Neural progenitor cell (in vitro differentiated cells): Measurements from ENCODE around the gene STK38L. TPM values are rescaled to one million over a fixed set of nuclear protein-coding genes. Genes with fewer than 3 reads are reported as not detected.

Experiments
- DNase-seq: peaks from one replicate; pipeline ENCODE4 v3.0.0-alpha.2; 2016; ENCODE audit warnings: low spot score
- H2AFZ ChIP-seq: fragments of 200-600 bp; sonication (generic); replicated peaks from 2 replicates; pipeline ENCODE4 v1.6.1; 2016; ENCODE audit warnings: antibody characterized with exemption
- H3F3A ChIP-seq: fragments of 200-600 bp; sonication (generic); 2 replicates; pipeline ENCODE4 v1.6.1; 2016; ENCODE audit warnings: antibody characterized with exemption, low read depth
- H3K27ac ChIP-seq: fragments of 200-600 bp; sonication (generic); 2 replicates; pipeline ENCODE4 v1.5.1; 2016; ENCODE audit warnings: mild to moderate bottlenecking
- H3K27me3 ChIP-seq: fragments of 200-600 bp; sonication (generic); 2 replicates; pipeline ENCODE4 v1.6.1; 2016; ENCODE audit warnings: mild to moderate bottlenecking, moderate library complexity
- H3K36me3 ChIP-seq: fragments of 200-600 bp; sonication (generic); 2 replicates; pipeline ENCODE4 v1.5.1; 2016
- H3K4me1 ChIP-seq: fragments of 200-600 bp; sonication (generic); 2 replicates; pipeline ENCODE4 v1.6.1; 2016; ENCODE audit warnings: mixed run types
- H3K4me2 ChIP-seq: fragments of 200-600 bp; sonication (generic); 2 replicates; pipeline ENCODE4 v1.6.1; 2016
- H3K4me3 ChIP-seq: fragments of 200-600 bp; sonication (generic); 2 replicates; pipeline ENCODE4 v1.5.1; 2016
- H3K79me2 ChIP-seq: fragments of 200-600 bp; sonication (generic); 2 replicates; pipeline ENCODE4 v1.6.1; 2016; ENCODE audit warnings: low read depth
- H3K9ac ChIP-seq: fragments of 200-600 bp; sonication (generic); 2 replicates; pipeline ENCODE4 v1.6.1; 2016
- H3K9me3 ChIP-seq: fragments of 200-600 bp; sonication (generic); 2 replicates; pipeline ENCODE4 v1.5.1; 2016; ENCODE audit warnings: low read depth
- H4K20me1 ChIP-seq: fragments of 200-600 bp; sonication (generic); 2 replicates; pipeline ENCODE4 v1.6.1; 2016; ENCODE audit warnings: low read depth
- H3K27ac Mint-ChIP-seq: 3 replicates; pipeline ENCODE4 v1.8.0; 2021; ENCODE audit warnings: mixed read lengths
- H3K27me3 Mint-ChIP-seq: 2 replicates; pipeline ENCODE4 v1.8.0; 2022; ENCODE audit warnings: low read depth, mild to moderate bottlenecking, inconsistent platforms, moderate library complexity, mixed read lengths; ENCODE audit not compliant: insufficient read depth
- H3K36me3 Mint-ChIP-seq: 3 replicates; pipeline ENCODE4 v1.8.0; 2021; ENCODE audit warnings: mixed read lengths
- H3K4me1 Mint-ChIP-seq: 3 replicates; pipeline ENCODE4 v1.8.0; 2021; ENCODE audit warnings: mixed read lengths
- H3K4me3 Mint-ChIP-seq: 3 replicates; pipeline ENCODE4 v1.8.0; 2021; ENCODE audit warnings: mild to moderate bottlenecking, moderate library complexity, mixed read lengths
- H3K9me3 Mint-ChIP-seq: 3 replicates; pipeline ENCODE4 v1.8.0; 2020; ENCODE audit warnings: mixed read lengths
- EZH2 ChIP-seq: fragments of 200-600 bp; sonication (generic); IDR thresholded peaks from 2 replicates; pipeline ENCODE4 v1.6.1; 2017; ENCODE audit warnings: antibody characterized with exemption, mild to moderate bottlenecking, moderate library complexity
- EZH2phosphoT487 ChIP-seq: fragments of 200-600 bp; sonication (generic); IDR thresholded peaks from 2 replicates; pipeline ENCODE4 v1.6.1; 2017; ENCODE audit warnings: antibody characterized with exemption
- total RNA-seq: library from RNA; depleted of rRNA; stranded (reverse); fragments of >200 nt; gene quantifications from 2 replicates; pipeline ENCODE4 v1.2.3, GENCODE V29; 2015; ENCODE audit warnings: low replicate concordance
- TF ChIP-seq, protein P1 (sequence below): fragments of 200-600 bp; sonication (generic); IDR thresholded peaks from 2 replicates; pipeline ENCODE4 v1.5.1; 2017; ENCODE audit warnings: antibody characterized with exemption, mild to moderate bottlenecking

Gene STK38L
- total RNA-seq, 1 donor from 2014 or later = 62.6 TPM

GRCh38 chr12:27367078-27367477, 123.0 kb downstream of the STK38L start:
- Mint-ChIP-seq H3K4me3 (no peak overlapping the region), H3K9me3 (no peaks in the 10 kb centered on the region), H3K4me1 (no peaks in the 10 kb centered on the region), H3K36me3 (peaks cover 4% of the 10 kb centered on the region), H3K27me3 (no peaks in the 10 kb centered on the region), H3K27ac (no peak overlapping the region)
- no peak overlapping the region for H2AFZ ChIP-seq
- H3K4me1 ChIP-seq = no peaks in the 10 kb centered on the region
- no peaks in the 10 kb centered on the region for H3K36me3 ChIP-seq
- H3K27me3 ChIP-seq = no peaks in the 10 kb centered on the region
- no peak overlapping the region for H3K4me2 ChIP-seq
- no peak overlapping the region for H3K9ac ChIP-seq
- TF ChIP-seq EZH2 (no peak), EZH2phosphoT487 (no peak)
- TF ChIP-seq, protein P1, sequence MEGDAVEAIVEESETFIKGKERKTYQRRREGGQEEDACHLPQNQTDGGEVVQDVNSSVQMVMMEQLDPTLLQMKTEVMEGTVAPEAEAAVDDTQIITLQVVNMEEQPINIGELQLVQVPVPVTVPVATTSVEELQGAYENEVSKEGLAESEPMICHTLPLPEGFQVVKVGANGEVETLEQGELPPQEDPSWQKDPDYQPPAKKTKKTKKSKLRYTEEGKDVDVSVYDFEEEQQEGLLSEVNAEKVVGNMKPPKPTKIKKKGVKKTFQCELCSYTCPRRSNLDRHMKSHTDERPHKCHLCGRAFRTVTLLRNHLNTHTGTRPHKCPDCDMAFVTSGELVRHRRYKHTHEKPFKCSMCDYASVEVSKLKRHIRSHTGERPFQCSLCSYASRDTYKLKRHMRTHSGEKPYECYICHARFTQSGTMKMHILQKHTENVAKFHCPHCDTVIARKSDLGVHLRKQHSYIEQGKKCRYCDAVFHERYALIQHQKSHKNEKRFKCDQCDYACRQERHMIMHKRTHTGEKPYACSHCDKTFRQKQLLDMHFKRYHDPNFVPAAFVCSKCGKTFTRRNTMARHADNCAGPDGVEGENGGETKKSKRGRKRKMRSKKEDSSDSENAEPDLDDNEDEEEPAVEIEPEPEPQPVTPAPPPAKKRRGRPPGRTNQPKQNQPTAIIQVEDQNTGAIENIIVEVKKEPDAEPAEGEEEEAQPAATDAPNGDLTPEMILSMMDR = no peak
- H3K79me2 ChIP-seq = no peaks in the 10 kb centered on the region
- no peak overlapping the region for H3K27ac ChIP-seq
- no peak for DNase-seq
- H3K9me3 ChIP-seq = no peaks in the 10 kb centered on the region
- H3K4me3 ChIP-seq = no peak overlapping the region
- H3F3A ChIP-seq = no peaks in the 10 kb centered on the region
- no peaks in the 10 kb centered on the region for H4K20me1 ChIP-seq

Other genes starting within 250 kb of the STK38L start
- gene TM7SF3, start 229.9 kb upstream of the STK38L start, total RNA-seq = 78.1 and 80.0 TPM in 2 replicates
- 66.8 and 115 TPM in 2 replicates for gene MED21, start 221.7 kb upstream of the STK38L start, total RNA-seq
- gene C12orf71, start 161.7 kb upstream of the STK38L start, total RNA-seq = not detected in 2 replicates
- gene BMAL2, start 88.5 kb downstream of the STK38L start, total RNA-seq = 8.6 and 12.9 TPM in 2 replicates
- not detected in 2 replicates for gene SMCO2, start 202.4 kb downstream of the STK38L start, total RNA-seq